ENCODE measurements around the gene COX4I2.

The COX4I2 gene

DNA sequence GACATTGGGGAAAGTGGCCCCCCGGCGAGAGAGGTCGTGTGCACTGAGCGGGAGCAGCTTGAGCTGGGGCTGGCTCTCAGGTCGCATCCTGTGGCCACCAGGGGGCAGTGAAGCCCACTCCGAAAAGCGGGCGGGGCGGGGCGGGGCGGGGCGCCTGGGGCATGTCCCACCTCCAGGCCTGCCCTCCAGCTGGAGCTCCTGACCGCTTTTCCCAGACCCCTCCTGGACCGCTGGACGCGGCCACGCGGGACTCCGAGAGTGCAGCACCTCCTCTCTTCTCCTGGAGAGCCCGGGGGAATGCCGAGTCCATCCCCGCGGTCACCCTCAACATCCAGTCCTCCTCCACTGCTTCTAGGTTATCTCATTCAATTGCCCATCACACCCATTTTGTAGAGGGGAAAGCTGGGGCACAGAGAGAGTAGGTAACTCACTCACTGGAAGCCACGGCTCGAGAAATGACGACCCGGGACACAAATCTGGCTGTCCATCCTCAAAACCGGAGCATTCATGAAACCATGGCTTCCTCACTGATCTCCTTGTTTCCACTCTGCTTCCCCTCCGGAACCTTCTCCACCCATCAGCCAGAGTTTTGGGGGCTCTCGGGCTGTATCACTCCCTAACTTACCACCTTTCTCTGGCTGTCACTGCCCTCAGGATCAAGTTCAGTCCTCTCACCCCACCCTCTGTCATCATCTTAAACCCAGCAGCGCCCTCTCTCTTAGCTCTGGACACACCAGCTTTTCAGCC, 24.1 kb downstream of the COX4I2 start:
- no peak for DNase-seq (ENCODE audit: low read depth)
- peak overlapping the region; percentile 17; the same call in 1 of the 2 replicates for H3K4me3 ChIP-seq (ENCODE audit: low read depth, low read length)
- TF ChIP-seq, protein P1, sequence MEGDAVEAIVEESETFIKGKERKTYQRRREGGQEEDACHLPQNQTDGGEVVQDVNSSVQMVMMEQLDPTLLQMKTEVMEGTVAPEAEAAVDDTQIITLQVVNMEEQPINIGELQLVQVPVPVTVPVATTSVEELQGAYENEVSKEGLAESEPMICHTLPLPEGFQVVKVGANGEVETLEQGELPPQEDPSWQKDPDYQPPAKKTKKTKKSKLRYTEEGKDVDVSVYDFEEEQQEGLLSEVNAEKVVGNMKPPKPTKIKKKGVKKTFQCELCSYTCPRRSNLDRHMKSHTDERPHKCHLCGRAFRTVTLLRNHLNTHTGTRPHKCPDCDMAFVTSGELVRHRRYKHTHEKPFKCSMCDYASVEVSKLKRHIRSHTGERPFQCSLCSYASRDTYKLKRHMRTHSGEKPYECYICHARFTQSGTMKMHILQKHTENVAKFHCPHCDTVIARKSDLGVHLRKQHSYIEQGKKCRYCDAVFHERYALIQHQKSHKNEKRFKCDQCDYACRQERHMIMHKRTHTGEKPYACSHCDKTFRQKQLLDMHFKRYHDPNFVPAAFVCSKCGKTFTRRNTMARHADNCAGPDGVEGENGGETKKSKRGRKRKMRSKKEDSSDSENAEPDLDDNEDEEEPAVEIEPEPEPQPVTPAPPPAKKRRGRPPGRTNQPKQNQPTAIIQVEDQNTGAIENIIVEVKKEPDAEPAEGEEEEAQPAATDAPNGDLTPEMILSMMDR (IDR thresholded peaks at IDR 0.05; ENCODE audit: control insufficient read depth, extremely low read depth, insufficient read depth) = peak; percentile 76

DNA sequence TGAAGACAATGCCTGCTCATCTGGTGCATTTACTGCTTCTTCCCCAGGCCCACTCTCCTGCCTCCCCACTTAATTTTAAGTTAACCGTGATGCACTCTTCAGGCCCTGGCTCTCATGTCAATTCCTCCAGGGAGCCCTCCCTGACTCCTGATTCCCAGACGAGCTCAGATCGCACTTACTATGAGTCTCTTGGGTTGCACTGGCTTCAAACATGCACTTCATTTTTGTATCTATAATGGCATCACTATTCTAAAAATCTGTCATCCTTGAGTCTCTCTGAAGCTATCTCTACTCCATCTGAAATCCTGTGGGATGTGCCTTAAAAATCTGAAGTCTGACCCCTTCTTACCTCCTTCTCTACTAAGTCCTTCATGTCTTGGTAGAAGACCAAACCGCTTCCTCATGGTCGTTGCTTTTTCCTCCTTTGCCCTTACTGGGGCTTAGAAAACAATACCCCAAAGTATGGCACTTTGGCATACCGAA, 24.7 kb downstream of the COX4I2 start:
- no peak overlapping the region for H3K4me3 ChIP-seq (ENCODE audit: low read depth, low read length)
- TF ChIP-seq, protein P1 (IDR thresholded peaks at IDR 0.05; ENCODE audit: control insufficient read depth, extremely low read depth, insufficient read depth) = 0 out of 2 replicates have a peak, but pooled peaks have one; percentile 2

DNA sequence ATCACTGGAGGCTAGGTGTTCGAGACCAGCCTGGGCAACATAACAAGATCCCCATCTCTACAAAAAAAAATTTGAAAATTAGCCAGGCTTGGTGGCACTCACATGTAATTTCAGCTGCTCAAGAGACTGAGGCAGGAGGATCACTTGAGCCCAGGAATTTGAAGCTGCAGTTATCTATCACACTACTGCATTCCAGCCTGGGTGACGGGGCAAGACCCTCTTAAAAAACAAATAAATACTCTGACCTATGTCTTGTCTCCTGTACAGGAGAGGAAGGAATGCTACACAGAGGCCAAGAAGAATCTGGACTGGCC, 25.8 kb downstream of the COX4I2 start:
- no peak for DNase-seq (ENCODE audit: low read depth)
- no peak overlapping the region for H3K4me3 ChIP-seq (ENCODE audit: low read depth, low read length)
- TF ChIP-seq, protein P1 (IDR thresholded peaks at IDR 0.05; ENCODE audit: control insufficient read depth, extremely low read depth, insufficient read depth) = no peak

More for the DNA sequence above, 24.7 kb downstream of the COX4I2 start:
- DNase-seq (ENCODE audit: low read depth) = no peak

DNA sequence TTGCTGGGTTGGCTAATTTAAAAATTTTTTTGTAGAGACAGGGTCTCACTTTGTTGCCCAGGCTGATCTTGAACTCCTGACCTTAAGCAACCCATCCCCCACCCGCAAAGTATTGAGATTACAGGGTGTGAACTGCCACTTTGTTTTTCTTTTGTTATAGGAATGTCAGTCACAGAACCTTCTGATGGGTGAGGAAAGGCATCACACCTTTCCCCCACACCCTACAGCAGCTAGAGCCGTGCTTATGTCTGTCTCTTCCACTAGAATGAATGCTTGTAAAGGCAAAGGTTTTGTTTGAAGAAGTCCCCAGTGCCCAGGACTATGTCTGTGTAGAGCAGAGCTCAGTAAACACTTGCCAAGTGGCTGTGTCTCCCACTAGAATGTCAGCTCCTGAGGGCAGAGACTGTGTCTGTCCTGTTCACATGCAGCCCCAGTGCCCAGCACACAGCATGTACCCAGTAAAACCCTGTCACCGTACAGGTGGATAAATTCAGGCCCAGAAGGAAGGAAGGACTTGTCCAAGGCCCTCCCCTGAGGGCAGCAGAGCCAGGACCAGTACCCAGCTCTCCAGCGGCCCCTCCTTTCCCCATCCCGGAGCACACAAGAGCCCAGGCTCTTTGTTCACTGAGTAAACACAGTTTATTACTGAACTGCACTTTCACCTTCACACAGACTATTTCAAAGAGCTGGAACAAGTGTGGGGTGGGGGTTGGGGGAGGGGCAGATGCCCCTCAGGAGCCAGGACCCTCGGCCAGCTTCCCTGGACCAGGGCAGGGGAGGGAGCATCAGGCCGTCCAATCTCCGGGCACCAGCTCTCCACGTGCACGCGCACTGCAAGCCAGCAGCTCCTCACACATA, 26.4 kb downstream of the COX4I2 start:
- peak; percentile 92 for DNase-seq (ENCODE audit: low read depth)

DNA sequence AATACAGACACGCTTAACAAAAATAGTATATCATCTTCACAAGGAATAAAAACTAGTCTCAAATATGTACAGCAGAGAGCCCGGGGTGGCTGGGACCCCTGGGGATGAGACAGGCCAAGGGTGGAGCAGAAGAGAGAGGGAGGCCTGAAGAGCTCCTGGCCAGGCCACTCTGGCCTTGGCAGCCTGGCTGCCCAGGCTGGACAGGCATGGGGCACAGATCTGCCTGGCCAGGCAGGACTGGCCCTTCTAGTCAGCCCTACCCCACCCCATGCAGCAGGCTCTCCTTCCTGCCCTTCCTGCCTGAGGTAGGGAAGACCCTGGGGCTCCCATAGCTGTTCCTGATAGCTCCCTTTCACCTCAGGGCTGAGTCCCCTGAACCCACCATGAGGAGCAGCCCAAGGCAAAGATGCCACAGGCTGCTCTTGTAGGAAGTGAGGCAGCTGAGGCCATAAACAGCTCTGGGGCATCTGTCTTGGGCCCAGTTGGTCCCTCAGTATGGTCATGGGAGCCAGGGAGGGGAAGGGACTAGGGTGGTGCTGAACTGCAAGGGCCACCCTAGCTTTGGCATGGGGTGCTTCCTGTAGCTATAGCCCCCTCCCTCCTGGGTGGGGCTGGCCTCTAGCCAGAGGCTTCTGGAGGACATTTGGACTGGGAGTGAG, 27.1 kb downstream of the COX4I2 start:
- no peak overlapping the region for H3K4me3 ChIP-seq (ENCODE audit: low read depth, low read length)
- no peak for DNase-seq (ENCODE audit: low read depth)
- TF ChIP-seq, protein P1 (IDR thresholded peaks at IDR 0.05; ENCODE audit: control insufficient read depth, extremely low read depth, insufficient read depth) = no peak

More for the DNA sequence above, 26.4 kb downstream of the COX4I2 start:
- TF ChIP-seq, protein P1 (IDR thresholded peaks at IDR 0.05; ENCODE audit: control insufficient read depth, extremely low read depth, insufficient read depth) = no peak
- no peak overlapping the region for H3K4me3 ChIP-seq (ENCODE audit: low read depth, low read length)

DNA sequence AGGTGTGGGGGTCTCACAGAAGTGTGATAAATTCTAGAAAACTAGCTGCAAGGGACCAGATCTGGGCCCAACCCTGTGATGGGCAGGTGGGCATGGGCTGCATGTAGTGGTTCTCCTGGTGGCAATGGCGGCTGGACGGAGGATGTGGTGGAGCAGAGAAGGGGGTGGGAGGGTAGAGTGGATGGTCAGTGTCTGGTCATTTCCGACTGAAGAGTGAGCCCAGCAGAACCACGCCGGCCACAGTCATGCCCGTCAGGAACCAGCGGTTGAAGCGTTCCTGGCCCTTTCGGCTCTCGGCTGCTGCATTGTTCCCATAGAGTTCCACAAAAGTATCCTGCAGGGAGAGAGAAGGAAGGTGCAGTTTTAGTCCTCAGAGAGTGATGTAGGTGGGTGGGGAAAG, 28.0 kb downstream of the COX4I2 start:
- DNase-seq (ENCODE audit: low read depth) = no peak
- TF ChIP-seq, protein P1 (IDR thresholded peaks at IDR 0.05; ENCODE audit: control insufficient read depth, extremely low read depth, insufficient read depth) = no peak
- no peak overlapping the region for H3K4me3 ChIP-seq (ENCODE audit: low read depth, low read length)
